NCI-H510A (cell line): ENCODE measurements around the gene TIMM23.

Experiments
- DNase-seq: peaks from one replicate; lab custom pipeline; 2025; lab: John Stamatoyannopoulos, UW

The TIMM23 gene

GRCh38 chr10:46052791-46053375 is 80.6 kb downstream of the TIMM23 start:
- DNase-seq, result no peak
